ENCODE results near the gene FAM219B. TPM values are rescaled to one million over a fixed set of nuclear protein-coding genes. Genes with fewer than 3 reads are reported as not detected.

Gene FAM219B
- total and polyA plus RNA-seq, 2 of the 4 experiments (the other 2 are of a cell fraction): 24.9 to 48.7 TPM

GRCh38 chr15:74878273-74878672 lies 28.4 kb downstream of the FAM219B start:
- CTCF ChIA-PET: no interaction called here
- Histone ChIP-seq H2BK15ac (ENCODE audit: low read depth, low read length) (no peak overlapping the region), H3K27ac (ENCODE audit: insufficient read depth, low read length) (no peak overlapping the region), H2AFZ (replicated peaks; ENCODE audit: low read length, poor library complexity) (no peak overlapping the region), H4K8ac (ENCODE audit: low read depth in 2 of 2, low read length in 2 of 2) (no peak overlapping the region), H2AK9ac (replicated peaks; ENCODE audit: low read depth, low read length, poor library complexity) (no peak overlapping the region), H3K27me3 (ENCODE audit: control insufficient read depth, insufficient read depth, low read length) (no peaks in the 10 kb centered on the region), H3K4ac (ENCODE audit: low read depth, low read length) (no peak overlapping the region), H3K36me3 (ENCODE audit: control insufficient read depth, insufficient read depth, low read length) (no peaks in the 10 kb centered on the region), H4K20me1 (ENCODE audit: insufficient read depth, low read length) (no peaks in the 10 kb centered on the region), H3K18ac (ENCODE audit: low read depth, low read length) (no peak overlapping the region), H3K9me3 (ENCODE audit: control insufficient read depth, insufficient read depth, low read length) (no peaks in the 10 kb centered on the region; the same call in 1 of the 2 replicates), H2AK5ac (ENCODE audit: low read depth, low read length) (no peak overlapping the region), H3K14ac (replicated peaks; ENCODE audit: low read depth, low read length) (no peak overlapping the region), H3K56ac (ENCODE audit: extremely low read depth, insufficient read depth, low read length) (no peak overlapping the region), H2BK20ac (ENCODE audit: low read depth, low read length) (no peak overlapping the region), H3K4me2 (ENCODE audit: low read depth, low read length) (no peak overlapping the region), H3K23ac (ENCODE audit: low read depth, low read length) (no peak overlapping the region), H2BK120ac (ENCODE audit: low read depth, low read length) (no peak overlapping the region), H3K9ac (ENCODE audit: low read depth, low read length) (no peak overlapping the region), H2BK5ac (ENCODE audit: low read depth, low read length, poor library complexity, severe bottlenecking) (no peak overlapping the region), H3K4me1 (ENCODE audit: control insufficient read depth, insufficient read depth, low read length) (peaks cover 3% of the 10 kb centered on the region; the same call in 1 of the 2 replicates), H3K9me1 (ENCODE audit: insufficient read depth, low read length) (peaks cover 4% of the 10 kb centered on the region; the same call in 1 of the 2 replicates), H3K4me3 (ENCODE audit: insufficient read depth, low read depth, low read length) (no peak overlapping the region), H4K91ac (ENCODE audit: insufficient read depth, low read depth, low read length) (no peak overlapping the region), H3K79me1 (ENCODE audit: low read depth in 1 of 2, low read length in 2 of 2) (peaks cover 0 to 5% of the 10 kb centered on the region in 2 experiments; a peak in 1 of 4 replicates), H4K5ac (ENCODE audit: low read depth, low read length) (no peak overlapping the region)
- intact Hi-C loops (cut with micrococcal nuclease) (no loop called here), dilution Hi-C loops (cut with HindIII; ENCODE audit: low sequenced_read_pairs, unreplicated experiment) (no loop called here), in situ Hi-C loops (cut with MboI; ENCODE audit: low sequenced_read_pairs) (no loop called here)
- TF ChIP-seq RAD21 (IDR thresholded peaks at IDR 0.05; ENCODE audit: low read length) (no peak), CTCF (conservative IDR thresholded peaks at IDR 0.05; ENCODE audit: low read depth, low read length) (no peak), SMC3 (IDR thresholded peaks at IDR 0.05; ENCODE audit: low read depth, low read length) (no peak), MAZ (IDR thresholded peaks at IDR 0.05; ENCODE audit: borderline replicate concordance, low read depth, low read length) (no peak), FOS (IDR thresholded peaks at IDR 0.05; ENCODE audit: low read depth, low read length) (no peak), CEBPB (IDR thresholded peaks at IDR 0.05; ENCODE audit: low read depth, low read length) (no peak), MXI1 (IDR thresholded peaks at IDR 0.05; ENCODE audit: borderline replicate concordance, low read depth, low read length) (no peak), RCOR1 (IDR thresholded peaks at IDR 0.05; ENCODE audit: insufficient replicate concordance, low read length) (no peak)
- TF ChIP-seq, protein P1, sequence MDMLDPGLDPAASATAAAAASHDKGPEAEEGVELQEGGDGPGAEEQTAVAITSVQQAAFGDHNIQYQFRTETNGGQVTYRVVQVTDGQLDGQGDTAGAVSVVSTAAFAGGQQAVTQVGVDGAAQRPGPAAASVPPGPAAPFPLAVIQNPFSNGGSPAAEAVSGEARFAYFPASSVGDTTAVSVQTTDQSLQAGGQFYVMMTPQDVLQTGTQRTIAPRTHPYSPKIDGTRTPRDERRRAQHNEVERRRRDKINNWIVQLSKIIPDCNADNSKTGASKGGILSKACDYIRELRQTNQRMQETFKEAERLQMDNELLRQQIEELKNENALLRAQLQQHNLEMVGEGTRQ (IDR thresholded peaks at IDR 0.05; ENCODE audit: low read depth, low read length): no peak
- ATAC-seq (ENCODE audit: low read depth) (no peak), DNase-seq (no peak)
- POLR2A ChIA-PET (ENCODE audit: unreplicated experiment): no interaction called here
- no TSS peak for BruUV-seq (replicated peaks)
- no CpG with 5 or more reads among the region's 4 CpGs for WGBS, 2 experiments (ENCODE audit: extremely low coverage in 2 of 2, insufficient read length in 1 of 2)
